Measurements from ENCODE around the gene OR2AE1.

The OR2AE1 gene

GRCh38 chr7:99910976-99911375 lies 34.1 kb upstream of the OR2AE1 start:
- no peak for TF ChIP-seq CTCF (IDR thresholded peaks at IDR 0.05; ENCODE audit: control extremely low read depth, extremely low read depth, low read depth, missing control alignments)
- POLR2A ChIA-PET, result no interaction called here
- CTCF ChIA-PET, result interaction anchor here (1.7 to 4.6 kb wide), 2 partner anchors 10 to 80 kb away, joined by 4 to 58 read pairs; no protein-coding TSS in a partner anchor
- DNase-seq (ENCODE audit: extremely low spot score), result no peak

- no peak for DNase-seq (ENCODE audit: extremely low spot score)
- ChIA-PET CTCF (no interaction called here), POLR2A (no interaction called here)
- no peak for TF ChIP-seq CTCF (IDR thresholded peaks at IDR 0.05; ENCODE audit: control extremely low read depth, extremely low read depth, low read depth, missing control alignments)
These were observed 24.7 kb upstream of the OR2AE1 start for GRCh38 chr7:99901581-99901980.

GRCh38 chr7:99899830-99900519 lies 23.1 kb upstream of the OR2AE1 start:
- ChIA-PET CTCF (no interaction called here), POLR2A (no interaction called here)
- DNase-seq (ENCODE audit: extremely low spot score), result no peak
- TF ChIP-seq CTCF (IDR thresholded peaks at IDR 0.05; ENCODE audit: control extremely low read depth, extremely low read depth, low read depth, missing control alignments), result no peak

- TF ChIP-seq CTCF (IDR thresholded peaks at IDR 0.05; ENCODE audit: control extremely low read depth, extremely low read depth, low read depth, missing control alignments), result no peak
- POLR2A ChIA-PET, result no interaction called here
- no peak for DNase-seq (ENCODE audit: extremely low spot score)
- CTCF ChIA-PET, result no interaction called here
These were observed 22.0 kb upstream of the OR2AE1 start for GRCh38 chr7:99898836-99899235.

GRCh38 chr7:99898023-99898357 lies 21.2 kb upstream of the OR2AE1 start:
- DNase-seq (ENCODE audit: extremely low spot score), result no peak
- TF ChIP-seq CTCF (IDR thresholded peaks at IDR 0.05; ENCODE audit: control extremely low read depth, extremely low read depth, low read depth, missing control alignments), result no peak
- POLR2A ChIA-PET, result no interaction called here
- CTCF ChIA-PET, result no interaction called here

- ChIA-PET CTCF (no interaction called here), POLR2A (no interaction called here)
- no peak for TF ChIP-seq CTCF (IDR thresholded peaks at IDR 0.05; ENCODE audit: control extremely low read depth, extremely low read depth, low read depth, missing control alignments)
- no peak for DNase-seq (ENCODE audit: extremely low spot score)
These were observed 20.6 kb upstream of the OR2AE1 start for GRCh38 chr7:99897322-99898022.
